ENCODE data around the gene TSPYL2.

TSPYL2 gene

GRCh38 chrX:53081925-53082772 lies at the start of gene TSPYL2:
Gene TSPYL2 (plus strand): TSS chrX:53082367. CDS start chrX:53082499, 132 bp downstream.
- peak; percentile 89 for DNase-seq (ENCODE audit: low read depth)

GRCh38 chrX:53036149-53036548 lies 46.0 kb upstream of the TSPYL2 start:
- DNase-seq (ENCODE audit: low read depth): no peak

DNA sequence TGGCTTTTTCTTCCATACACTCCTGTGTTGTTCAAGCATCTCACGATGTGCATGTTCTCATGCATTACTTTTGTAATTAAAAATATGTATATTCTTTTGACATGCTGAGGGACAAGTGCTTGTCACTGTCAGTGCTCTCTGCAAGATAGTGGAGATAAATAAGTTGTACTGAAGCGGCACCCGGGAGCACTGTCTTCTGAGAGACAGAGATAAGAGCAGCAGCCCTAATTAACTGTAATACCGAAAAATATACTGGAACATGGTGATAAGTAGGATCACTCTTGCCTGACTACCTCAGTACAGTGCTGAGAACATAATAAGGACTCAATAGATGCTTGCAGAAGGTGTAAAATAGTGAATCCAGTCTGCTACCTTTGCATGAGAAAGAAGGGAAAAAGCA lies 42.9 kb upstream of the TSPYL2 start:
- no peak for DNase-seq (ENCODE audit: low read depth)

GRCh38 chrX:53044995-53045394 lies 37.2 kb upstream of the TSPYL2 start:
- DNase-seq (ENCODE audit: low read depth): no peak

DNA sequence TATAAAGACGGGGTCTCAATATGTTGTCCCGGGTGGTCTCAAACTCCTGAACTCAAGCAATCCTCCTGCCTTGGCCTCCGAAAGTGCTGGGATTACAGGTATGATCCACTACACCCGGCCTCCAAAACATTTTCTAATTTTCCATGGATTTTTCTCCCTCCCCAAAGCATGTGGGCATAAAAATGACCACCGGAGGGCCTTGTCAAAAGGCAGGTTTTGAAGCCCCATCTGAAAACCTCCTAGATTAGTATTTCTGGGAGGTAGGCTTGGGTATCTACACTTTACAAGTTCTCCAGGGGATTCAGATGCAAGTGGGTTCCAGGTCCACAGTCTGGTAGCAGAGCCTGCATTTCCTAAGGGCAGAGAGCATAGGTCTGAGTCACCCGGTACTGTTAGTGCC lies 34.9 kb upstream of the TSPYL2 start:
- DNase-seq (ENCODE audit: low read depth): no peak

DNA sequence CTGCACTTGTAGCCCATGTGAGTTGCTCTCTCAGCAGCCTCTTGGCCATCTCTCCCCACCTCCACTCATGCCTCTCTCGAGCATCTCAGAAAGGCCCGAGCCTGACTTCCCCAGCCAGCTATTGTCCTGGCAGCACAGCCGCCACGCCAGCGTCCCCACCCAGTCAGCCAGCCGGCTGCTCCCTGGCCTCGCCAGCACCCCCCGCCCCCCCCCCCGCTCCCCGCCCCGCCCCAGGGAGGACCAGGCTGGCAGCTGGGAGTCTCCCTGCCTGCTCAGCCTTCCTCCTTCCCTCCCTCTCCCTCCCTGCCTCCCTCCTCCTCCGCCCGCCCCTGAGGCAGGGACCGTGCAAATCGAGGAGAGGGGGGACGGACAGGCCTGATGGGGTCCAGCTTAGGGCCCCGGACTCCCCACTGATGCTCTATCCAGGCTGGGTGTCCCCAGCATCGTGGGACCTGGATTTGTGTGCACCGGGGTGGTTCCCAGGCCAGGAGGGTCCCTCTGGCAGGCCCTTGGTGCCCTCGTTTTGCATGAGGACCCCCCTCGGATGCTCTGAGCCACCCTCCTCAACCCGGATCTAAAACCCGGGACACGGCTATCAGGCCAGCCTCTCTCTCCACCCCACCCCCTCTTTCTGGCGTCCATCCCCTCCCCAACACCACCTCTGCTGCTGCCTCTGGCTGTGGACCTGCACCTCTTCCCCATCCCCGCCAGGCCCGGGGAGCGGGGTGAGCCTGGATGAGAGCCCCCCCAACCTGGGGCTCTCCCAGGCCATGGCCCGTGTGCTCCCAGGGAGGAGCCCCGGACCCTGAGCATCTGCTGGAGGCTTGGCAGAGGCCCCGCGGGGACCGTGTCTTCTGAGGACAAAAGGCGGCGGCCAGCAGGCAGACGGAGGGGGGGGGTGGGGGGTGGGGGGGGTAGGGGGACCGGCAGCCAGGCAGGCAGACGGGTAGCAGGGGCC lies 33.7 kb upstream of the TSPYL2 start, which contains the start of gene GPR173:
Gene GPR173 (plus strand): TSS at position 621 of the 958 bp plus-strand sequence. CDS start 27,833 bp downstream, outside the sequence.
- no peak for DNase-seq (ENCODE audit: low read depth)

GRCh38 chrX:53049127-53049517 lies 33.0 kb upstream of the TSPYL2 start:
- no peak for DNase-seq (ENCODE audit: low read depth)

DNA sequence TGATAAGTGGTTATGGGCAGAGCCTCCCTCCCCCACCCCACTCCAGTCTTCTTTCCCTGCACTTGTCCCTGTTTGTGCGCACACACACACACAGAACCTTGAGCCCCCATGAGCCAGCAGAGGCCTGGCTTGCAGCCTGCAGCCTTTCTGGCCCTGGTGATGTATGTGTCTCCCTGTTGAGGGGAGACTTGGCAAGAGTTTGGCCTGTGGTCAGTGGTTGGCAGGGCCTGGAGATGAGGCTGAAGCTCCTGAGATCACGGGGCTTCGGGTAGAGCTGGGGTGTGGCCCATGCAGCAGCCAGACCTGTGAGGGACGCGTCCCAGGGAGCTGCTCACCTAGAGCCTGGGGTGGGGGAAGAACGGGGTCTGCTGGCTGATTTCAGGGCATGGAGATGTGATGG lies 31.3 kb upstream of the TSPYL2 start:
- DNase-seq (ENCODE audit: low read depth): no peak

DNA sequence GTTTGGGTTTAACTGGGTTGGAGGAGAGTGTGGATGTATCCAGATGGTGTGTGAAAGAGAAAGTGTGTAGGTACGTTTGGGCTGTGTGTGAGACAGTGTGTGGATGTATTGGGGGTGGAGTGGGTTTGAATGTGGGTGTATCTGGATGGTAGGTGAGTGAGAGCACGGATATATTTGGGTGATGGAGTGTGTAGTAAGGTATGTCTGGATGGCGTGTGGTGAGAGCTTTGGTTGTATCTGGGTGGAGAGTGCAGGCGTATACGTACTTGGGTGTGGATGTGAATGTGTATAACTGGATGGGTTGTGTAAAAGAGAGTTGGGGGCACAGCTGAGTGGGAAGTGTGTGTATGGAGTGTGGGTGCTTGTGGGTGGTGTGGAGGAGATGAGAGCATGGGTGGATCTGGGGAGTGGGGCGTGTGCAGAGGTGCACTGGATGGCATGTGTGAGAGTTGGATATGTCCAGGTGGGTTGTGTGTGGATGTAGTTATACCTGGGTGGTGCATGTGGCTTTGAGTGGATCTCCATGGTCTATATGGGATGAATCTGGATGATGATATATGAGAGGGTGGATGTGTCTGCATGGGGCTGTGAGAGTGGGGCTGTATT lies 26.8 kb upstream of the TSPYL2 start:
- DNase-seq (ENCODE audit: low read depth): no peak

DNA sequence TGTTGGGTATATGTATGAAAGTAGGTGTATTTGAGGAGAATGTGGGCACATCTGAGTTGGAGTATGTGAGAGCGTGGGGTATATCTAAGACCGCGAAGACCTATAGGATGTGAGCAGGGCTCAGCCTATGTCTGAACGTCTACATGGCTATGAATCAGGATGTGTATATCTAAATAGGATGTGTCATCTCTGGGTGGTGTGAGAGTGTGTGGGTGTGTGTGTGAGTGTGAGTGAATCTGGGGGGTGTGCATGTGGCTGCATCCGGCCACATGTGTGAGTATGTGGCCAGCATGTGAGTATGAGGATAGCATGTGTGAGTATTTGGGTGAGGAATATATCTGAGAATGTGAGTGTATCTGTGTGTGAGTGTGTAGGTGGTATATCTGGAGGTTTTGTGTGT lies 25.9 kb upstream of the TSPYL2 start:
- DNase-seq (ENCODE audit: low read depth): no peak

GRCh38 chrX:53065104-53065503 lies 17.1 kb upstream of the TSPYL2 start:
- DNase-seq (ENCODE audit: low read depth): no peak

GRCh38 chrX:53071064-53071463 lies 11.1 kb upstream of the TSPYL2 start:
- no peak for DNase-seq (ENCODE audit: low read depth)

- DNase-seq (ENCODE audit: low read depth): peak; percentile 50
Observed at GRCh38 chrX:53071604-53072417, 10.4 kb upstream of the TSPYL2 start.

DNA sequence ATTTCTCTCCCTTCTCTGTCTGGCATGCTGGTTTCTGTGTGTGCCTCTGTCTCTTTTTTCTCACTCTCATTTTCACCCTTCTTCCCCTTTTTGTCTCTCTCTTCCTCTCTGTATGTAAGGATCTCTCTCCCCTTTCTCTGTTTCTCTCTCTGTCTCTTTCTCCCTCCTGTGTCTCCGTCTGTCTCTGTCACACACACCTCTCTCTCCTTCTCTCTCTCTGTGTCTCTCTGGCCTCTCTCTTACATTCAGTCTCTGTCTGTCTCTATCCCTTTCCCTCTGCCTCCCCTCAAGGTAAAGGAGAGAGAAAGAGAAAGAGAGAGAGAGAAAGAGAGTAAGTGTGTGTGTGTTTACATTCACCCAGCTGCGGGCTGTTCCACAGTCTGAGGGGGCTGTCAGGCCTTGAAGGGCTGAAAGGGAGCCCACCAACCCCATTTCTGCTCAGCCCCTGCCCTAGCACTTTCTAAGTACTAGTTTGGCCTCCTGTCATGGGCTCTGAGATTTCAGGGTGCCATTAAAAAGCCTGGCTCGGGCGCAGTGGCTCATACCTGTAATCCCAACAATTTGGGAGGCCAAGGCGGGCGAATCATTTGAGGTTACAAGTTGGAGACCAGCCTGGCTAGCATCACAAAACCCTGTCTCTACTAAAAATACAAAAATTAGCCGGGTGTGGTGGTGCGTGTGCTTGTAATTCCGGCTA lies 9.6 kb upstream of the TSPYL2 start:
- DNase-seq (ENCODE audit: low read depth): no peak

DNA sequence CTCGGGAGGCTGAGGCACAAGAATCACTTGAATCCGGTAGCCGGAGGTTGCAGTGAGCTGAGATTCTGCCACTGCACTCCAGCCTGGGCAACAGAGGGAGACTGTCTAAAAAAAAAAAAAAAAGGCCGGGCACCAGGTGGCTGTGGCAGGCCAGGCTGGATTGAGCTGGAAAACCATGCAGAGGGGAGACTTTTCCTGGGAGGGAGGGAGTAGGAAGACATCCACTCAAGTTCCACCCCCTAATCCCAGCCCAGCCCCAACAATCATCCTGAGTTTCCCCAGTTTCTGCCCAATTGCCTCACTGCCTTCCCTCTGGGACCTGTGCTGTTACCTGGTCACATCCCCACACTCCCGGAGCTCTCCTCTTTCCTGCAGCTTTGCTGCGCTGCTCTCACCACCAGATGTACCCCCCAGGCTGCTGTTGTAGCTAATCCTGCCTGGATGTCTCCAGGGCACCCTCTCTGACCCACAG lies 9.0 kb upstream of the TSPYL2 start:
- DNase-seq (ENCODE audit: low read depth): no peak

- no peak for DNase-seq (ENCODE audit: low read depth)
Observed at GRCh38 chrX:53075011-53075410, 7.2 kb upstream of the TSPYL2 start.

DNA sequence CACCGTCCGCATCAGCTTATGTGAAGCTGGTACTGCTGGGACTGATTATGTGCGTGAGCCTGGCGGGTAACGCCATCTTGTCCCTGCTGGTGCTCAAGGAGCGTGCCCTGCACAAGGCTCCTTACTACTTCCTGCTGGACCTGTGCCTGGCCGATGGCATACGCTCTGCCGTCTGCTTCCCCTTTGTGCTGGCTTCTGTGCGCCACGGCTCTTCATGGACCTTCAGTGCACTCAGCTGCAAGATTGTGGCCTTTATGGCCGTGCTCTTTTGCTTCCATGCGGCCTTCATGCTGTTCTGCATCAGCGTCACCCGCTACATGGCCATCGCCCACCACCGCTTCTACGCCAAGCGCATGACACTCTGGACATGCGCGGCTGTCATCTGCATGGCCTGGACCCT lies 5.5 kb upstream of the TSPYL2 start:
- no peak for DNase-seq (ENCODE audit: low read depth)

DNA sequence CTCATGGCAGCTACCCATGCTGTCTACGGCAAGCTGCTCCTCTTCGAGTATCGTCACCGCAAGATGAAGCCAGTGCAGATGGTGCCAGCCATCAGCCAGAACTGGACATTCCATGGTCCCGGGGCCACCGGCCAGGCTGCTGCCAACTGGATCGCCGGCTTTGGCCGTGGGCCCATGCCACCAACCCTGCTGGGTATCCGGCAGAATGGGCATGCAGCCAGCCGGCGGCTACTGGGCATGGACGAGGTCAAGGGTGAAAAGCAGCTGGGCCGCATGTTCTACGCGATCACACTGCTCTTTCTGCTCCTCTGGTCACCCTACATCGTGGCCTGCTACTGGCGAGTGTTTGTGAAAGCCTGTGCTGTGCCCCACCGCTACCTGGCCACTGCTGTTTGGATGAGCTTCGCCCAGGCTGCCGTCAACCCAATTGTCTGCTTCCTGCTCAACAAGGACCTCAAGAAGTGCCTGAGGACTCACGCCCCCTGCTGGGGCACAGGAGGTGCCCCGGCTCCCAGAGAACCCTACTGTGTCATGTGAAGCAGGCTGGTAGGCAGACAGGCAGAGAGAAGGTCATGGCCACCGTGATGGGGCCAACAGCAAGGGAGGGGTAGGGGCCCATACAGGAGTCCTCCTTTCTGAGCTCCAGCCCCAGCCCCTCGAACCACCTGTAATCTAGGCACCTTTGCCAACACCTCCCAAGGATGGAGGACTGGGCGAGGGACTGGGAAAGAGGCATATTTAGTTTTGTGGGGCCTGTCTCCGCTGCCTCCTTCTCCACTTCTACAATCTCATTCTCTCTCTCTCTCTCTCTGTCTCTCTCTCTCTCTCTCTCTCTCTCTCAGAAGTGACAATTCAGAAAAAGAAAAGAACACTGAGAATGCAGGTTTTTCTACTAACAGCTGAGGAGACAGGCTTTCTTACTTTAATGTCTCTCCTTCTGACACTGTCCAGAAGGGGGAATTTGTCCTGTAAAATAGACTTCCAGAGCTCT lies 4.7 kb upstream of the TSPYL2 start:
- DNase-seq (ENCODE audit: low read depth): no peak

DNA sequence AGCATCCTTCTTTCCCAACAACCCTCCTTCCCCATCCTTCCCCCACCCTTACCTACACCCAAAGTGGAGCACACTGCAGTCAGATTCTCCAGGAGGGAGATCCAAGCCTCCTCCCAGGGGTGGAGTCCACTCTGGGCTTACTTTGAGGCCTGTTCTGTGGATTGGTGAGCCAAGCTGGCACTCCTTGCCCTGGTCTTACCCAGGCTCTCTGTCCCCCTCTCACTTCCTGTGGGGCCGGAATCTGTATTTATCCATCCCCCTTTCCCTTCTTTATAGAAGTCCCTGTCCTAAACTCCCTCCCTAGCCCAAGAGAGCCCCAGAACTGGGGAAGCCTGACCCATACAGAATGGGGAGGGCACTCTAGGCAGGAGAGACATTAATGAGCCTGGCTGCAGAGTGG lies 3.2 kb upstream of the TSPYL2 start:
- no peak for DNase-seq (ENCODE audit: low read depth)
